HG03064 (cell line): Measurements from ENCODE around the gene LRCH3.

Experiments
- ATAC-seq: cut with Tn5 transposase; IDR thresholded peaks from one replicate; pipeline ENCODE4 v1.9.1; 2021; ENCODE audit warnings: low read depth; ENCODE audit not compliant: unreplicated experiment

The LRCH3 gene

DNA sequence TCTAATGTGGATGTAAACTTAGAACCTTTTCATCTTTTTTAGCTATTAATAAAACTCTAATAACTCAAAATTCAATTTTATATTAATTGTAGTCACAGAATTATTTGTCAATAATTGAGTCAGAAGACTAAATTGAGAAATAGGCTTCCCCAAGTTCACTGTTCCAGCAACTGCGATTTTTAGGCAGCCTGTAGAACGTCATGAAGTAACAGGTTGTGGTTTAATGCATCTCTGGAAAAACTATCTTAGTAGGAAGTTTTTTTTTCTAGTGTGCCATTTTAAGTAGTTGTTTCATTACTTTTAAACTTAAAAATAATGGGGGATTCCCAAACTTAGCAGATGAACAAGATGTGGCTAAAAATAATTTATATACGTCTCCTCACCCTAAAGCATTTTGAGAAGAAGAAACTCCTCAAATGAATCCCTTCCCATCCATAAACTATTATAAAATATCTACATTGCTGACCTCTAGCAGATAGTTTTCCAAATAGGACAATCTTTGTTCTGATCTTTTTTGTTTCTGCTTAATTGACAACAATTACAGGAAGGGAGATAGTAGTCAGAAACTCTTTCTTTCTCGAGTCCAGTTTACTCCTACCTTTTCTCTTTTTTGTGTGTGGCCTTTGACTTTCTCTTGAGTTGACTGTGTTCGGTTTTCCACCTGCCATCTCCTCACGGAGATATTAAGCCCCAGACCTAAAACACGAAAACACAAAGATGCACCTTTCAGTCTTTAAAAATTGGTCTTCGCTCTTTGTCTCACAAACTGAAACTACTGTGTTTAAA is 43.1 kb downstream of the LRCH3 start:
- ATAC-seq, result no peak

- ATAC-seq, result no peak
Measured at GRCh38 chr3:197835509-197835908, 44.5 kb downstream of the LRCH3 start.

DNA sequence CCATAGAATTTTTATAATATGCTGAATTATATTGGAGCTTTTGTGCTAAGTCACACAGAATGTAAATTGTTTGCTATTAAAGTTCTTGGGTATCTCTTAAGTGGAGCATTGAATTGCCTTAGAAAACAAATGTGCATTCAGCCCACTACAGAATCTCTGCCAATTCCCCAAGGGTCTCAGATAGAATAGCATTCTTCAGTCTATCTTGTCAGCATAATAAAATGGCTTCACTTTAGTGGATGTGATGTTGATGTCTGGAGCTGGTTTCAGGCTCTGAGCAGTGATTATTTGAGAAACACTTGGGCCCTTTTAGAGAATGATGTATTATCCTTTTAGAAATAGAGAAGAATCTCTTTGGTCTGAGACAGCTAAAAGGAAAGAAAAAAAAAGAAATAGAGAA is 45.2 kb downstream of the LRCH3 start:
- ATAC-seq, result no peak

- ATAC-seq, result no peak
Measured at GRCh38 chr3:197837282-197837681, 46.2 kb downstream of the LRCH3 start.

GRCh38 chr3:197841789-197842188 is 50.7 kb downstream of the LRCH3 start:
- ATAC-seq, result no peak

DNA sequence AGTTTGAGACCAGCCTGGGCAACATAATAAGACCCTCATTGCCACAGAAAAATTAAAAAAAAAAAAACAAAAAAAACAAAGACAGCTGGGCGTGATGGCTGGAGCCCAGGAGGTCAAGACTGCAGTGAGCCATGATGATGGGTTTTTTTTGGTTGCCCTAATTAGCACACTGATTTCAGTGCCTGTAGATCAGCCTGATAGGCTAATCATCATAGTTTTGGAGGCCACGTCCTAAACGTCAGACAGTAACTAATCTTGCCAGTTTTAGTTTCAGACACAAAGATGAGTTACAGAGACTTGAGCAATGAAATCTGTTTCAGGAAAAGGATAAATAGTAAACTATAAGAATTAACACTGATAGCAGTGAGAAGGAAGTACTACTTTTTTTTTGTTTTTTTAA is 55.4 kb downstream of the LRCH3 start:
- no peak for ATAC-seq

DNA sequence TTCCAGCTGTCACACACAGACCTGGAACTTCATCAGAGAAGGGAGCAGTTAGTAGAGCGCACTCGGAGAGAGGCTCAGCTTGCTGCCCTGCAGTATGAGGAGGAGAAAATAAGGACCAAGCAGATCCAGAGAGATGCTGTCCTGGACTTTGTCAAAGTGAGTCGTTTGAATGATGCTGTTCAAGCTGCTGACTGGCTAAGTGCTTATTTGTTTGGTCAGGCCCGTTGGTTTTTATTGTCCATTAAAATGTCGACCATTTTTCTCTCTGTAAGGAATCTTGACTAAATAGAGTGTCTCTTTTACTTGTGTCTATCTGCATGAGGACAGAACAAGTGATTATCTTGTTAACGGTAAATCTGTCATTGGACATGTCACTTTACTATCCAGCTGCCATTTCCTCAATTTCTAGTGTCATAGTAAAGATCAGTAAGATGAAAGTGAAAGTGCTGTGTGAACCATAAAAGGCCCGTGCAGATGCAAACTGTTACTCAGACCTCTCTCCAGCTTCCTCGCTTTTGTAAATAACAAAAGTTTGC is 56.9 kb downstream of the LRCH3 start:
- ATAC-seq, result peak; percentile 68

GRCh38 chr3:197854596-197855343 is 63.7 kb downstream of the LRCH3 start:
- ATAC-seq, result no peak

GRCh38 chr3:197855571-197855970 is 64.5 kb downstream of the LRCH3 start:
- no peak for ATAC-seq

GRCh38 chr3:197856199-197856816 is 65.3 kb downstream of the LRCH3 start:
- ATAC-seq, result no peak

DNA sequence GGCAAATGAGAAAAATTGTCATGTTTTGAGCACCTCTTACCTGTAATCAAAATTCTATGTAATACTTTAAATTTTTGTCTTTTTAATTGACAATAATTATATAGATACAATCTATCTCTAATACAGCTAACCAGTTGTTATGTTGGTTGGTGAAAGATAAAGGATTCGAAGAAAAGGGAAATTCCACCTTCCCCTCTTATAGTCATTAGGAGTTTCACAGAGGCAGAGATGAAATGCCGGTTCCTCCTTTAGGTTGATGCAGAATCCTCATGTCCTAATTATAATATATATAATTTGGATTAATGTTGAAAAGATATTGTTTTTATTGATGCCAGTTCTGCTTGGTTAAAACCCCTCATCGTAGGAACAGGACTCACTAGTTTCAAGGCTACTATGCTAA is 67.1 kb downstream of the LRCH3 start:
- no peak for ATAC-seq

DNA sequence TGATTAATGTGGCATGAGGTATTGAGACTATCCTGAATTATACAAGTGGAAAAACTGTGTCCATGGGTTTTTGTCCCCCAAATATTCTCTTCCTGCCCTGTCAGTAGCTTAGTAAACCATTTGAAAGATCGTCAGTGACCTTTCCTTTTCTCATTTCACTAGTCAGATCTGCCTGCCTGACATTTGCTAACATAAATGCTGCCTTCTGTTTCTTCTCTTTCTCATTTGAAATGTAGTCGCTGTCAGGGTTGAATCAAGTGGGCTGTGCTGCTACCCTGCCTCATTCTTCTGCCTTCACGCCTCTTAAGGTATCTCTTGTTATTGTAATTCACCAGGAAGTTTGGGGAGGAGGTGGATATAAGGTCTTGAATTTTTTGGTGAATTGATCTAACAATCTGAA is 67.5 kb downstream of the LRCH3 start:
- ATAC-seq, result no peak

- no peak for ATAC-seq
Measured at GRCh38 chr3:197866035-197866434, 75.0 kb downstream of the LRCH3 start.

- no peak for ATAC-seq
Measured at GRCh38 chr3:197873329-197873728, 82.3 kb downstream of the LRCH3 start.

DNA sequence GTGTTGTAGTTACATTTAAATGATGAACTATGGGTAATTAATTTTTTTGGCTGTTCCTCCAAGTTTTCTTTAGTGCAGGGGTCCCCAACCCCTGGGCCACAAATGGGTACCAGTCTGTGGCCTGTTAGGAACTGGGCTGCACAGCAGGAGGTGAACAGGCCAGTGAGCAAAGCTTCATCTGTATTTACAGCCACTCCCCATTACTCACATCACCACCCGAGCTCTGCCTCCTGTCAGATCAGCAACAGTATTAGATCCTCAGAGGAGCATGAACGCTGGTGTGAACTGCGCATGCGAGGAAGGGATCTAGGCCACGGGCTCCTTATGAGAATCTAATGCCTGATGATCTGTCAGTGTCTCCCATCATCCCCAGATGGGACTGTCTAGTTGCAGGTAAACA is 83.0 kb downstream of the LRCH3 start:
- no peak for ATAC-seq

- ATAC-seq, result no peak
Measured at GRCh38 chr3:197874653-197875052, 83.6 kb downstream of the LRCH3 start.

- no peak for ATAC-seq
Measured at GRCh38 chr3:197877902-197878301, 86.8 kb downstream of the LRCH3 start.

- no peak for ATAC-seq
Measured at GRCh38 chr3:197878427-197878826, 87.4 kb downstream of the LRCH3 start.

- no peak for ATAC-seq
Measured at GRCh38 chr3:197880491-197881269, 89.6 kb downstream of the LRCH3 start.

DNA sequence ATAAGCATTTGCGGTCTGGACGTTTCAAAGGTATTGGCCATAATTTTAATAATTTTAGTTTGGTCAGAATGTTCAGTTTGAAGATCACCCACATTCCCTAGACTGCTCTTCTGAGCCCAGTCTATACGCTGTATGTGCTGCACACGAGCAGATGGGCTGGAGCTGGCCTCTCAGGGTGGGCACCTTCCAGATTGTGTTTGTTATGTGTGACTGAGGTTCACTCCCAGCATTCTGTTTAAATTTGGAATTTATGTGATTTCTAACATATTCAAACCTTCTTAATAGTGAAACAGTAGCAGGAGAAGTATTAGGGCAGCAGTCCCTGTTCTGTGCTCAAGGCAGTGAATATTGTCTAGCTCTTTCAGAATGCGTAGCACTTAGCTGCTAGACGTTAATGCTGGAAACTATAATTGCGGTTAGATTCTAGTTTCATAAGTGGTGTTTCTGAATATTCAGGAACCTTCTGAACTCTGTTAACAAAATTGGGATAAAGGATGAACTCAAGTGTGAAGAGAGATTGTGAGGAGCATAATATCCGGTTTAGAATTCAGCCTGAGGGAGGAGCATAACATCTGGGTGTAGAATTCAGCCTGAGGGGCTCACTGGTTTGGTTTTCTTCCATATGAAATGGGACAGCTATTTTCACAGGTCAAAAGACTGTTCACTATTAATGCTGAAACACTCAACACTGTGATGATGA is 90.4 kb downstream of the LRCH3 start:
- no peak for ATAC-seq
